ENCODE measurements around the gene PTTG2. TPM values are rescaled to one million over a fixed set of nuclear protein-coding genes. Genes with fewer than 3 reads are reported as not detected.

The PTTG2 gene
- polyA plus RNA-seq, 1 donor from 2014 or later = not detected

DNA sequence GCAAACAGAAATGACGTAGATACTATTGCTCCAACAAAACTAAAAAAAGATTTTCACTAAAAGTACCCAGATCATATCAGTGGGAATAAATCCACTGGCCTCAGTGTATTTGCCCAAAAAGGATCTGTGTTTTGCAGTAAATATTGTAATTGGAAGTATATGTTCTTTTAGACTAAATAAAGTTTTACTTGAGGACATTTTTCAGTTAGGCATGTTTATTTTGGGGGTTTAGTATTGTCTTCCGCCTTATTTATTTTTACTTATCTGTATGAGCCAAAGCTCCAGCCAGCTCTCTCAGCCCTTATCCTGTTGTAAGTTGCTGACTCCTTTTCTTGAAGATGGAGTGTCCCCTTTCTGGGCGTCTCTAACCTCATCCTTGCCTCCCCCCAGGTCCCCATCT lies 49.8 kb downstream of the PTTG2 start:
- Histone ChIP-seq H3K4me3 (ENCODE audit: low read length) (no peak overlapping the region), H3K9me3 (ENCODE audit: low read length) (no peaks in the 10 kb centered on the region), H3K27me3 (ENCODE audit: insufficient read depth, low read depth, low read length) (no peaks in the 10 kb centered on the region), H3K27ac (ENCODE audit: low read length) (no peak overlapping the region), H3K9me2 (ENCODE audit: insufficient read depth, low read length) (no peaks in the 10 kb centered on the region), H2AFZ (ENCODE audit: low read depth, low read length) (no peak overlapping the region), H4K20me1 (ENCODE audit: insufficient read depth) (no peaks in the 10 kb centered on the region), H3K79me2 (replicated peaks; ENCODE audit: insufficient read depth, low read length) (no peaks in the 10 kb centered on the region), H3K36me3 (ENCODE audit: insufficient read depth, low read length) (no peaks in the 10 kb centered on the region), H3K4me2 (ENCODE audit: low read length) (no peak overlapping the region), H3K9ac (ENCODE audit: low read length) (no peak overlapping the region), H3F3A (ENCODE audit: insufficient read depth, low read length, poor library complexity, severe bottlenecking) (no peaks in the 10 kb centered on the region)
- TF ChIP-seq, protein P1, sequence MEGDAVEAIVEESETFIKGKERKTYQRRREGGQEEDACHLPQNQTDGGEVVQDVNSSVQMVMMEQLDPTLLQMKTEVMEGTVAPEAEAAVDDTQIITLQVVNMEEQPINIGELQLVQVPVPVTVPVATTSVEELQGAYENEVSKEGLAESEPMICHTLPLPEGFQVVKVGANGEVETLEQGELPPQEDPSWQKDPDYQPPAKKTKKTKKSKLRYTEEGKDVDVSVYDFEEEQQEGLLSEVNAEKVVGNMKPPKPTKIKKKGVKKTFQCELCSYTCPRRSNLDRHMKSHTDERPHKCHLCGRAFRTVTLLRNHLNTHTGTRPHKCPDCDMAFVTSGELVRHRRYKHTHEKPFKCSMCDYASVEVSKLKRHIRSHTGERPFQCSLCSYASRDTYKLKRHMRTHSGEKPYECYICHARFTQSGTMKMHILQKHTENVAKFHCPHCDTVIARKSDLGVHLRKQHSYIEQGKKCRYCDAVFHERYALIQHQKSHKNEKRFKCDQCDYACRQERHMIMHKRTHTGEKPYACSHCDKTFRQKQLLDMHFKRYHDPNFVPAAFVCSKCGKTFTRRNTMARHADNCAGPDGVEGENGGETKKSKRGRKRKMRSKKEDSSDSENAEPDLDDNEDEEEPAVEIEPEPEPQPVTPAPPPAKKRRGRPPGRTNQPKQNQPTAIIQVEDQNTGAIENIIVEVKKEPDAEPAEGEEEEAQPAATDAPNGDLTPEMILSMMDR (IDR thresholded peaks at IDR 0.05; ENCODE audit: poor library complexity, severe bottlenecking) = no peak
- no peak for TF ChIP-seq MXI1 (conservative IDR thresholded peaks at IDR 0.05; ENCODE audit: poor library complexity, severe bottlenecking)
- TF ChIP-seq RAD21 (conservative IDR thresholded peaks at IDR 0.05) = no peak
- TF ChIP-seq SMC3 (conservative IDR thresholded peaks at IDR 0.05; ENCODE audit: poor library complexity) = no peak
- TF ChIP-seq, protein P2, sequence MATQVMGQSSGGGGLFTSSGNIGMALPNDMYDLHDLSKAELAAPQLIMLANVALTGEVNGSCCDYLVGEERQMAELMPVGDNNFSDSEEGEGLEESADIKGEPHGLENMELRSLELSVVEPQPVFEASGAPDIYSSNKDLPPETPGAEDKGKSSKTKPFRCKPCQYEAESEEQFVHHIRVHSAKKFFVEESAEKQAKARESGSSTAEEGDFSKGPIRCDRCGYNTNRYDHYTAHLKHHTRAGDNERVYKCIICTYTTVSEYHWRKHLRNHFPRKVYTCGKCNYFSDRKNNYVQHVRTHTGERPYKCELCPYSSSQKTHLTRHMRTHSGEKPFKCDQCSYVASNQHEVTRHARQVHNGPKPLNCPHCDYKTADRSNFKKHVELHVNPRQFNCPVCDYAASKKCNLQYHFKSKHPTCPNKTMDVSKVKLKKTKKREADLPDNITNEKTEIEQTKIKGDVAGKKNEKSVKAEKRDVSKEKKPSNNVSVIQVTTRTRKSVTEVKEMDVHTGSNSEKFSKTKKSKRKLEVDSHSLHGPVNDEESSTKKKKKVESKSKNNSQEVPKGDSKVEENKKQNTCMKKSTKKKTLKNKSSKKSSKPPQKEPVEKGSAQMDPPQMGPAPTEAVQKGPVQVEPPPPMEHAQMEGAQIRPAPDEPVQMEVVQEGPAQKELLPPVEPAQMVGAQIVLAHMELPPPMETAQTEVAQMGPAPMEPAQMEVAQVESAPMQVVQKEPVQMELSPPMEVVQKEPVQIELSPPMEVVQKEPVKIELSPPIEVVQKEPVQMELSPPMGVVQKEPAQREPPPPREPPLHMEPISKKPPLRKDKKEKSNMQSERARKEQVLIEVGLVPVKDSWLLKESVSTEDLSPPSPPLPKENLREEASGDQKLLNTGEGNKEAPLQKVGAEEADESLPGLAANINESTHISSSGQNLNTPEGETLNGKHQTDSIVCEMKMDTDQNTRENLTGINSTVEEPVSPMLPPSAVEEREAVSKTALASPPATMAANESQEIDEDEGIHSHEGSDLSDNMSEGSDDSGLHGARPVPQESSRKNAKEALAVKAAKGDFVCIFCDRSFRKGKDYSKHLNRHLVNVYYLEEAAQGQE (IDR thresholded peaks at IDR 0.05; ENCODE audit: borderline replicate concordance) = no peak
- TF ChIP-seq POLR2AphosphoS5 (IDR thresholded peaks at IDR 0.05) = no peak
- no peak for TF ChIP-seq EP300 (conservative IDR thresholded peaks at IDR 0.05; ENCODE audit: poor library complexity, severe bottlenecking)
- TF ChIP-seq TAF1 (IDR thresholded peaks at IDR 0.05; ENCODE audit: low read depth) = no peak
- TF ChIP-seq EZH2 (IDR thresholded peaks at IDR 0.05; ENCODE audit: borderline replicate concordance, insufficient read depth, low read length, poor library complexity, severe bottlenecking) = no peak

Other genes starting within 250 kb of the PTTG2 start
- gene PGM2, start 133.7 kb upstream of the PTTG2 start, polyA plus RNA-seq = 8.5 and 9.3 TPM in 2 replicates
- gene TBC1D1, start 69.3 kb upstream of the PTTG2 start, polyA plus RNA-seq = 21.3 and 23.2 TPM in 2 replicates

Data from neural cell (in vitro differentiated cells).